Testis (tissue), 3 donors: Measurements from ENCODE around the gene VDR. TPM values are rescaled to one million over a fixed set of nuclear protein-coding genes. Genes with fewer than 3 reads are reported as not detected.

Source experiments
- DNase-seq: peaks from one replicate; pipeline ENCODE4 v3.0.0-alpha.2; 2019
- H3K27ac ChIP-seq, 2 donors: fragments of 200-600 bp; sonication (generic); one replicate each; pipeline ENCODE4 v1.5.1; 2019
- H3K27me3 ChIP-seq: fragments of 200-600 bp; sonication (generic); one replicate; pipeline ENCODE4 v1.5.1; 2019
- H3K36me3 ChIP-seq: fragments of 200-600 bp; sonication (generic); one replicate; pipeline ENCODE4 v1.5.1; 2017; ENCODE audit warnings: low read depth; ENCODE audit errors: missing control alignments
- H3K4me1 ChIP-seq: fragments of 200-600 bp; sonication (generic); one replicate; pipeline ENCODE4 v1.5.1; 2019
- H3K4me3 ChIP-seq, 2 donors: fragments of 200-600 bp; sonication (generic); one replicate each; pipeline ENCODE4 v1.5.1; 2017 to 2019
- H3K9me3 ChIP-seq: fragments of 200-600 bp; sonication (generic); one replicate; pipeline ENCODE4 v1.5.1; 2017
- CTCF ChIP-seq, 3 experiments: fragments of 450-650 bp in 2 of 3; fragments of 200-600 bp in 1 of 3; sonication (generic) in 1 of 3; IDR thresholded peaks; one replicate each; pipeline ENCODE4 v1.5.1; 2016 to 2019; ENCODE audit warnings: antibody characterized with exemption in 3 of 3, mild to moderate bottlenecking in 2 of 3, moderate library complexity in 1 of 3
- POLR2A ChIP-seq: fragments of 450-650 bp; IDR thresholded peaks from one replicate; pipeline ENCODE4 v1.6.1; 2017; ENCODE audit warnings: antibody characterized with exemption, mild to moderate bottlenecking, moderate library complexity
- WGBS, 2 donors: methylation state at CpG; one replicate each; pipeline ENCODE4 v1.1.5; 2018; 5-methylcytosine and 5-hydroxymethylcytosine counted together
- intact Hi-C: fragments of 100-400 bp; cut with DNase I; formaldehyde crosslinking; loops from one replicate; pipeline ENCODE4 v1.15.1; 2023; ENCODE audit warnings: low total_unique reads
- polyA plus RNA-seq: library from polyadenylated mRNA; stranded (reverse); fragments of 350-450 nt; fragmentation: Illumina TruSeq; extraction: RNeasy Lipid Tissue Mini Kit (QIAGEN cat#74804); gene quantifications from one replicate; pipeline ENCODE4 v1.2.3, GENCODE V29; 2014; ENCODE audit warnings: low read depth, low replicate concordance; ENCODE audit not compliant: insufficient read depth
- total RNA-seq, 2 donors: library from RNA; depleted of rRNA; stranded (reverse); fragments of >200 nt; gene quantifications; one replicate each; pipeline ENCODE4 v1.2.3, GENCODE V29; 2016

VDR gene
- total and polyA plus RNA-seq, 3 donors from 2014 or later: 1.4 to 3.7 (median 2.9) TPM

- DNase-seq: no peak
- no peaks in the 10 kb centered on the region for H3K36me3 ChIP-seq
- no peak overlapping the region for H3K27ac ChIP-seq
- 37 to 47% methylated on average over 12 of the region's 12 CpGs for WGBS, 2 donors
- H3K27me3 ChIP-seq: no peaks in the 10 kb centered on the region
- H3K9me3 ChIP-seq: no peaks in the 10 kb centered on the region
- H3K4me1 ChIP-seq: peaks cover 7% of the 10 kb centered on the region
- intact Hi-C loops: no loop called here
- no peak for TF ChIP-seq CTCF (IDR thresholded peaks at IDR 0.05)
- TF ChIP-seq POLR2A: no peak
- H3K4me3 ChIP-seq: no peak overlapping the region
These were observed 42.5 kb upstream of the VDR start for GRCh38 chr12:47947341-47947740.

- H3K9me3 ChIP-seq: no peaks in the 10 kb centered on the region
- no peaks in the 10 kb centered on the region for H3K27me3 ChIP-seq
- no peak for TF ChIP-seq POLR2A
- no peak overlapping the region for H3K4me3 ChIP-seq
- 67 to 69% methylated on average over 27 of the region's 27 CpGs for WGBS, 2 donors
- peaks cover 7% of the 10 kb centered on the region for H3K4me1 ChIP-seq
- no peak overlapping the region for H3K27ac ChIP-seq
- DNase-seq: no peak
- intact Hi-C loops: no loop called here
- H3K36me3 ChIP-seq: no peaks in the 10 kb centered on the region
These were observed 41.9 kb upstream of the VDR start for GRCh38 chr12:47946413-47947323.

- no peak for DNase-seq
- H3K27ac ChIP-seq: no peak overlapping the region
- no peak overlapping the region for H3K4me3 ChIP-seq
- intact Hi-C loops: no loop called here
- peaks cover 7% of the 10 kb centered on the region for H3K4me1 ChIP-seq
- no peaks in the 10 kb centered on the region for H3K27me3 ChIP-seq
- WGBS, 2 donors: 84 to 85% methylated on average over 1 of the region's 1 CpG
- no peaks in the 10 kb centered on the region for H3K36me3 ChIP-seq
- TF ChIP-seq POLR2A: no peak
- no peaks in the 10 kb centered on the region for H3K9me3 ChIP-seq
These were observed 40.5 kb upstream of the VDR start for GRCh38 chr12:47945341-47945728.

GRCh38 chr12:47944685-47945340 is 40.0 kb upstream of the VDR start:
- DNase-seq: no peak
- H3K27me3 ChIP-seq: no peaks in the 10 kb centered on the region
- no peak overlapping the region for H3K27ac ChIP-seq
- H3K9me3 ChIP-seq: no peaks in the 10 kb centered on the region
- no peak overlapping the region for H3K4me3 ChIP-seq
- WGBS, 2 donors: 85 to 92% methylated on average over 6 of the region's 6 CpGs
- H3K36me3 ChIP-seq: no peaks in the 10 kb centered on the region
- H3K4me1 ChIP-seq: peaks cover 7% of the 10 kb centered on the region
- TF ChIP-seq CTCF (IDR thresholded peaks at IDR 0.05) (no peak), POLR2A (no peak)
- intact Hi-C loops: no loop called here

- Histone ChIP-seq H3K36me3 (no peaks in the 10 kb centered on the region), H3K27me3 (no peaks in the 10 kb centered on the region), H3K4me1 (peaks cover 7% of the 10 kb centered on the region), H3K9me3 (no peaks in the 10 kb centered on the region), H3K4me3 (no peak overlapping the region), H3K27ac (no peak overlapping the region)
- TF ChIP-seq CTCF (IDR thresholded peaks at IDR 0.05) (no peak), POLR2A (no peak)
- 81 to 86% methylated on average over 8 to 12 of the region's 12 CpGs for WGBS, 2 donors
- no peak for DNase-seq
- intact Hi-C loops: no loop called here
These were observed 39.0 kb upstream of the VDR start for GRCh38 chr12:47943623-47944340.
